Measurements from ENCODE around the gene SLCO2A1. TPM values are rescaled to one million over a fixed set of nuclear protein-coding genes. Genes with fewer than 3 reads are reported as not detected.

SLCO2A1 gene
- not detected in 2 replicates for total RNA-seq (2014; rRNA removed; shearing (Covaris generic); ENCODE audit: low replicate concordance)

- no peak within 1 kb of the TSS for H3K9ac ChIP-seq (ENCODE audit: low read length)
- no peaks in the 10 kb centered on the region for H3K9me2 ChIP-seq (replicated peaks; ENCODE audit: insufficient read depth, low read length)
- no peak within 1 kb of the TSS for H3K4me2 ChIP-seq (ENCODE audit: low read depth, low read length, poor library complexity, severe bottlenecking)
- H2AFZ ChIP-seq (ENCODE audit: low read length): no peak within 1 kb of the TSS
- no peak within 1 kb of the TSS for H3K27ac ChIP-seq (ENCODE audit: low read length)
- no peaks in the 10 kb centered on the region for H4K20me1 ChIP-seq (ENCODE audit: insufficient read depth, low read depth, low read length)
- no peaks in the 10 kb centered on the region for H3K79me2 ChIP-seq (ENCODE audit: low read length)
- no peaks in the 10 kb centered on the region for H3K36me3 ChIP-seq (ENCODE audit: insufficient read depth, low read length)
- H3K27me3 ChIP-seq (ENCODE audit: low read length): no peaks in the 10 kb centered on the region
- DNase-seq: no peak
- no peaks in the 10 kb centered on the region for H3K9me3 ChIP-seq (ENCODE audit: low read length)
- H3K4me1 ChIP-seq (ENCODE audit: low read length): no peaks in the 10 kb centered on the region
- no peak within 1 kb of the TSS for H3K4me3 ChIP-seq (ENCODE audit: low read length)
These were observed at the start of gene SLCO2A1 for GRCh38 chr3:134029734-134030378. TSS of gene SLCO2A1 (minus strand) at chr3:134029925. CDS start at chr3:134029802, 123 bp downstream.

GRCh38 chr3:134079111-134079547, 49.4 kb upstream of the SLCO2A1 start:
- no peak for DNase-seq
- H3K36me3 ChIP-seq (ENCODE audit: insufficient read depth, low read length): no peaks in the 10 kb centered on the region
- no peaks in the 10 kb centered on the region for H3K4me1 ChIP-seq (ENCODE audit: low read length)
- H3K9me2 ChIP-seq (replicated peaks; ENCODE audit: insufficient read depth, low read length): no peaks in the 10 kb centered on the region
- no peak overlapping the region for H3K4me3 ChIP-seq (ENCODE audit: low read length)
- no peaks in the 10 kb centered on the region for H3K27me3 ChIP-seq (ENCODE audit: low read length)
- no peaks in the 10 kb centered on the region for H3K79me2 ChIP-seq (ENCODE audit: low read length)
- H3K4me2 ChIP-seq (ENCODE audit: low read depth, low read length, poor library complexity, severe bottlenecking): no peak overlapping the region
- H2AFZ ChIP-seq (ENCODE audit: low read length): no peak overlapping the region
- H3K9me3 ChIP-seq (ENCODE audit: low read length): no peaks in the 10 kb centered on the region
- H3K27ac ChIP-seq (ENCODE audit: low read length): no peak overlapping the region
- H4K20me1 ChIP-seq (ENCODE audit: insufficient read depth, low read depth, low read length): no peaks in the 10 kb centered on the region
- no peak overlapping the region for H3K9ac ChIP-seq (ENCODE audit: low read length)

GRCh38 chr3:134078169-134078831, 48.6 kb upstream of the SLCO2A1 start:
- H3K4me3 ChIP-seq (ENCODE audit: low read length): no peak overlapping the region

DNA sequence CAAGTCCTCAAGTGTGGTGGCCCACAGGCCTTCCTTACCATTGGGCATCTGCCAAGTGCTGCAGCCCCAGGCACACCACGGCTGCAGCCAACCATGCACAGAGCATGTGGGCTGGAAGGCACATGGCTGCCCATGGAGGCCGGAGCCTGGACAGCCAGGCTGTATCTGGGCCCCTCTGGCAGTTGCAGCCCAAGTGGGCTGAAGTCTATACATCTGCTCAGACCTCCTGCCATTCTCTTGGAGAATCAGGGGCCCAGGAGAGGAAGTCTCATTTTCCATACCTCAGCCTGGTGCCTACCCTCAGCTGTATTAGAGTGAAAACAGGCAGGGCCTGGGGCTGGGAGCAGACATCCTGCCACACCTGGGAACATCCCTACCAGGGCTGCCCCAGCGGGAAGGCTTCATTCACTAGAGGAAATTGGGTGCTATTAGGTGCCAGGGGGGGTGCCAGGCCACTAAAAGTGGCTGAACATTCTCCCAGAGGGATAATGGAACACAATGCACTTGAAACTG, 48.0 kb upstream of the SLCO2A1 start:
- H3K36me3 ChIP-seq (ENCODE audit: insufficient read depth, low read length): no peaks in the 10 kb centered on the region
- no peak overlapping the region for H3K27ac ChIP-seq (ENCODE audit: low read length)
- no peak overlapping the region for H3K4me3 ChIP-seq (ENCODE audit: low read length)
- no peaks in the 10 kb centered on the region for H4K20me1 ChIP-seq (ENCODE audit: insufficient read depth, low read depth, low read length)
- H3K9me3 ChIP-seq (ENCODE audit: low read length): no peaks in the 10 kb centered on the region
- H3K27me3 ChIP-seq (ENCODE audit: low read length): no peaks in the 10 kb centered on the region
- H3K4me1 ChIP-seq (ENCODE audit: low read length): no peaks in the 10 kb centered on the region
- no peaks in the 10 kb centered on the region for H3K79me2 ChIP-seq (ENCODE audit: low read length)
- no peak overlapping the region for H3K4me2 ChIP-seq (ENCODE audit: low read depth, low read length, poor library complexity, severe bottlenecking)
- no peak overlapping the region for H2AFZ ChIP-seq (ENCODE audit: low read length)
- no peak overlapping the region for H3K9ac ChIP-seq (ENCODE audit: low read length)
- no peak for DNase-seq
- H3K9me2 ChIP-seq (replicated peaks; ENCODE audit: insufficient read depth, low read length): no peaks in the 10 kb centered on the region

More at GRCh38 chr3:134078169-134078831, 48.6 kb upstream of the SLCO2A1 start:
- H3K36me3 ChIP-seq (ENCODE audit: insufficient read depth, low read length): no peaks in the 10 kb centered on the region
- no peak overlapping the region for H2AFZ ChIP-seq (ENCODE audit: low read length)
- no peak overlapping the region for H3K9ac ChIP-seq (ENCODE audit: low read length)
- no peaks in the 10 kb centered on the region for H3K79me2 ChIP-seq (ENCODE audit: low read length)
- no peaks in the 10 kb centered on the region for H3K4me1 ChIP-seq (ENCODE audit: low read length)
- no peak for DNase-seq
- H3K27ac ChIP-seq (ENCODE audit: low read length): no peak overlapping the region
- no peaks in the 10 kb centered on the region for H3K9me3 ChIP-seq (ENCODE audit: low read length)
- H3K27me3 ChIP-seq (ENCODE audit: low read length): no peaks in the 10 kb centered on the region
- H4K20me1 ChIP-seq (ENCODE audit: insufficient read depth, low read depth, low read length): no peaks in the 10 kb centered on the region
- no peaks in the 10 kb centered on the region for H3K9me2 ChIP-seq (replicated peaks; ENCODE audit: insufficient read depth, low read length)
- H3K4me2 ChIP-seq (ENCODE audit: low read depth, low read length, poor library complexity, severe bottlenecking): no peak overlapping the region

GRCh38 chr3:134076851-134077250, 47.1 kb upstream of the SLCO2A1 start:
- H3K27ac ChIP-seq (ENCODE audit: low read length): no peak overlapping the region
- no peak for DNase-seq
- H4K20me1 ChIP-seq (ENCODE audit: insufficient read depth, low read depth, low read length): no peaks in the 10 kb centered on the region
- no peaks in the 10 kb centered on the region for H3K79me2 ChIP-seq (ENCODE audit: low read length)
- H3K9ac ChIP-seq (ENCODE audit: low read length): no peak overlapping the region
- H3K9me3 ChIP-seq (ENCODE audit: low read length): no peaks in the 10 kb centered on the region
- no peak overlapping the region for H3K4me2 ChIP-seq (ENCODE audit: low read depth, low read length, poor library complexity, severe bottlenecking)
- H3K4me1 ChIP-seq (ENCODE audit: low read length): no peaks in the 10 kb centered on the region
- H3K4me3 ChIP-seq (ENCODE audit: low read length): no peak overlapping the region
- no peak overlapping the region for H2AFZ ChIP-seq (ENCODE audit: low read length)
- no peaks in the 10 kb centered on the region for H3K36me3 ChIP-seq (ENCODE audit: insufficient read depth, low read length)
- H3K27me3 ChIP-seq (ENCODE audit: low read length): no peaks in the 10 kb centered on the region
- no peaks in the 10 kb centered on the region for H3K9me2 ChIP-seq (replicated peaks; ENCODE audit: insufficient read depth, low read length)

DNA sequence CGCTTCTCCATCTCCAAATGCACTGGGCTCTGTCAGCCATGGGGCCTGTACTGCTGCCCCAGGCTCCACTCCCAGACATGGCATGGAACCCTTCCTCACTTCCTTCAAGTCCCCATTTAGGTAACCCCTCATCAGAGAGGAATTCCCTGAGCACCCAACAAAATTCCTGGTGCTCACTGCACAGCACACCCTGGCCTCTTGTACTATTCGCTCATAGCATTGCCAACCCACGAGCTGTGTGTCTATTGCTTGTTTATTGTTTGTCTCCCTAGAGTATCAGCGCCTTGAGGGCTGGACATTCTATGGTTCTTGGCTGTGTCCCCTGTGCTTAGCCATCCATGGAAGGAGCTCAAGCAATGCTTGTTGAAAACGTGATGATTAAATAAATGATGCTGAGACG, 46.1 kb upstream of the SLCO2A1 start:
- no peaks in the 10 kb centered on the region for H4K20me1 ChIP-seq (ENCODE audit: insufficient read depth, low read depth, low read length)
- H3K4me2 ChIP-seq (ENCODE audit: low read depth, low read length, poor library complexity, severe bottlenecking): no peak overlapping the region
- no peaks in the 10 kb centered on the region for H3K79me2 ChIP-seq (ENCODE audit: low read length)
- no peaks in the 10 kb centered on the region for H3K9me3 ChIP-seq (ENCODE audit: low read length)
- H3K4me1 ChIP-seq (ENCODE audit: low read length): no peaks in the 10 kb centered on the region
- H3K9ac ChIP-seq (ENCODE audit: low read length): no peak overlapping the region
- no peak overlapping the region for H3K4me3 ChIP-seq (ENCODE audit: low read length)
- H3K9me2 ChIP-seq (replicated peaks; ENCODE audit: insufficient read depth, low read length): no peaks in the 10 kb centered on the region
- H3K27ac ChIP-seq (ENCODE audit: low read length): no peak overlapping the region
- H2AFZ ChIP-seq (ENCODE audit: low read length): no peak overlapping the region
- DNase-seq: no peak
- H3K36me3 ChIP-seq (ENCODE audit: insufficient read depth, low read length): no peaks in the 10 kb centered on the region
- no peaks in the 10 kb centered on the region for H3K27me3 ChIP-seq (ENCODE audit: low read length)

DNA sequence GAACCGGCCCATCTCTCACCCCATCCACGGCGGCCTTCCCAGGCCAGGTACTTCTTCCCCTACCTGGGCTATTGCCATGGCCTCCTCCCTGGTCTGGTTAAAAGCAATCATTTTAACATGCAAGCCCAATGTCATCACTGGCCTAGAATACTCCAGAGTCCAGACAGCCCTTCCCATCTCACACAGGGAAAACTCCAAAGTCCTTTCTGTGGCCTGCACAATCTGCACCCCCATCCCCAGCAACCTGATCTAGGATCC, 45.8 kb upstream of the SLCO2A1 start:
- Histone ChIP-seq H3K27me3 (ENCODE audit: low read length) (no peaks in the 10 kb centered on the region), H3K27ac (ENCODE audit: low read length) (no peak overlapping the region), H3K9me3 (ENCODE audit: low read length) (no peaks in the 10 kb centered on the region), H3K36me3 (ENCODE audit: insufficient read depth, low read length) (no peaks in the 10 kb centered on the region), H4K20me1 (ENCODE audit: insufficient read depth, low read depth, low read length) (no peaks in the 10 kb centered on the region), H3K9me2 (replicated peaks; ENCODE audit: insufficient read depth, low read length) (no peaks in the 10 kb centered on the region), H3K4me3 (ENCODE audit: low read length) (no peak overlapping the region), H3K79me2 (ENCODE audit: low read length) (no peaks in the 10 kb centered on the region), H2AFZ (ENCODE audit: low read length) (no peak overlapping the region), H3K9ac (ENCODE audit: low read length) (no peak overlapping the region), H3K4me2 (ENCODE audit: low read depth, low read length, poor library complexity, severe bottlenecking) (no peak overlapping the region), H3K4me1 (ENCODE audit: low read length) (no peaks in the 10 kb centered on the region)
- no peak for DNase-seq

- no peak overlapping the region for H3K4me2 ChIP-seq (ENCODE audit: low read depth, low read length, poor library complexity, severe bottlenecking)
- H3K4me1 ChIP-seq (ENCODE audit: low read length): no peaks in the 10 kb centered on the region
- H3K27me3 ChIP-seq (ENCODE audit: low read length): no peaks in the 10 kb centered on the region
- no peaks in the 10 kb centered on the region for H3K36me3 ChIP-seq (ENCODE audit: insufficient read depth, low read length)
- no peak overlapping the region for H3K27ac ChIP-seq (ENCODE audit: low read length)
- no peaks in the 10 kb centered on the region for H3K9me2 ChIP-seq (replicated peaks; ENCODE audit: insufficient read depth, low read length)
- H3K79me2 ChIP-seq (ENCODE audit: low read length): no peaks in the 10 kb centered on the region
- no peaks in the 10 kb centered on the region for H3K9me3 ChIP-seq (ENCODE audit: low read length)
- H3K9ac ChIP-seq (ENCODE audit: low read length): no peak overlapping the region
- DNase-seq: no peak
- no peaks in the 10 kb centered on the region for H4K20me1 ChIP-seq (ENCODE audit: insufficient read depth, low read depth, low read length)
- no peak overlapping the region for H3K4me3 ChIP-seq (ENCODE audit: low read length)
- H2AFZ ChIP-seq (ENCODE audit: low read length): no peak overlapping the region
These were observed 45.3 kb upstream of the SLCO2A1 start for GRCh38 chr3:134074790-134075567.
